Esophagus muscularis mucosa (tissue), 3 donors: Measurements from ENCODE around the gene CLRN3.

Experiments
- POLR2A ChIP-seq: fragments of 450-650 bp; IDR thresholded peaks from one replicate; pipeline ENCODE4 v1.6.1; 2017; ENCODE audit warnings: antibody characterized with exemption, moderate library complexity, mild to moderate bottlenecking, low read depth
- POLR2AphosphoS5 ChIP-seq, 2 donors: sonication (generic); formaldehyde crosslinking; IDR thresholded peaks; one replicate each; pipeline ENCODE4 v1.6.1; 2017; ENCODE audit warnings: antibody characterized with exemption in 2 of 2
- TF ChIP-seq, protein P1 (sequence below), 3 experiments: fragments of 200-600 bp in 2 of 3; fragments of 450-650 bp in 1 of 3; sonication (generic) in 2 of 3; IDR thresholded peaks; one replicate each; pipeline ENCODE4 v1.5.1; 2017 to 2019; ENCODE audit warnings: antibody characterized with exemption in 3 of 3, mild to moderate bottlenecking in 2 of 3, moderate library complexity in 1 of 3

DNA sequence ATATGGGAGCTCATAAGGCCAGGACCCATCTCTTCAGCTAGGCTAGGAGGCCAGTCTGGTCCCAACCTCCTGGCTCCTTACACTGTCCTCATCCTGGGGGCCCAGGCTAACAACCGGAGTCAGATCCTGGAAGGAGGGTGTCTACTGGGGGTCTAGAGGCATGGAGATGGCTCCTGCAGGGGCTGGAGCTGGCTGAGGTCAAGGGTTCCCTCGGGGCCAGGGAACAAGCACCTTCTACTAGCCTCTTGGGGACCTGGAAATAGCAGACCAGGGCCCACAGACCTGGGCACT lies 37.2 kb downstream of the CLRN3 start:
- TF ChIP-seq POLR2AphosphoS5 (IDR thresholded peaks at IDR 0.05) (no peak), POLR2A (no peak)
- TF ChIP-seq, protein P1, sequence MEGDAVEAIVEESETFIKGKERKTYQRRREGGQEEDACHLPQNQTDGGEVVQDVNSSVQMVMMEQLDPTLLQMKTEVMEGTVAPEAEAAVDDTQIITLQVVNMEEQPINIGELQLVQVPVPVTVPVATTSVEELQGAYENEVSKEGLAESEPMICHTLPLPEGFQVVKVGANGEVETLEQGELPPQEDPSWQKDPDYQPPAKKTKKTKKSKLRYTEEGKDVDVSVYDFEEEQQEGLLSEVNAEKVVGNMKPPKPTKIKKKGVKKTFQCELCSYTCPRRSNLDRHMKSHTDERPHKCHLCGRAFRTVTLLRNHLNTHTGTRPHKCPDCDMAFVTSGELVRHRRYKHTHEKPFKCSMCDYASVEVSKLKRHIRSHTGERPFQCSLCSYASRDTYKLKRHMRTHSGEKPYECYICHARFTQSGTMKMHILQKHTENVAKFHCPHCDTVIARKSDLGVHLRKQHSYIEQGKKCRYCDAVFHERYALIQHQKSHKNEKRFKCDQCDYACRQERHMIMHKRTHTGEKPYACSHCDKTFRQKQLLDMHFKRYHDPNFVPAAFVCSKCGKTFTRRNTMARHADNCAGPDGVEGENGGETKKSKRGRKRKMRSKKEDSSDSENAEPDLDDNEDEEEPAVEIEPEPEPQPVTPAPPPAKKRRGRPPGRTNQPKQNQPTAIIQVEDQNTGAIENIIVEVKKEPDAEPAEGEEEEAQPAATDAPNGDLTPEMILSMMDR (IDR thresholded peaks at IDR 0.05) = no peak
